C4-2B (cell line): ENCODE data around the gene AMIGO3.

Source experiments
- CTCF ChIP-seq: fragments of 450-650 bp; conservative IDR thresholded peaks from 2 replicates; pipeline ENCODE4 v1.5.1; 2017; ENCODE audit warnings: mild to moderate bottlenecking
- ZFX ChIP-seq: fragments of 450-650 bp; IDR thresholded peaks from 2 replicates; pipeline ENCODE4 v1.6.1; 2017

- TF ChIP-seq CTCF, result peak; percentile 88
- no peak for TF ChIP-seq ZFX
These were observed 16.0 kb downstream of the AMIGO3 start for GRCh38 chr3:49703443-49703927.
